ENCODE data around the gene C22orf39. TPM values are rescaled to one million over a fixed set of nuclear protein-coding genes. Genes with fewer than 3 reads are reported as not detected.

C22orf39 gene
- total and polyA plus RNA-seq, 10 of the 15 experiments (the other 5 are each of a cell fraction or from before 2014, with no cell fraction given), result 6.7 to 47.0 (median 26.5) TPM

- POLR2A ChIA-PET, result no interaction called here
- BruUV-seq (replicated peaks), result no TSS peak
- Histone ChIP-seq H3K9me3 (replicated peaks; ENCODE audit: control insufficient read depth, insufficient read depth, low read length) (no peaks in the 10 kb centered on the region), H3K4me2 (ENCODE audit: control insufficient read depth, insufficient read depth) (no peak overlapping the region), H3K27me3 (replicated peaks in 1 of 2; ENCODE audit: control insufficient read depth in 2 of 2, insufficient read depth in 2 of 2, low read length in 1 of 2) (no peaks in the 10 kb centered on the region), H3K9ac (ENCODE audit: control insufficient read depth, insufficient read depth, low read length) (no peak overlapping the region), H2AFZ (ENCODE audit: control insufficient read depth, low read depth, low read length) (no peak overlapping the region), H4K20me1 (ENCODE audit: control insufficient read depth, insufficient read depth) (no peaks in the 10 kb centered on the region), H3K4me3 (no peak overlapping the region), H3K79me2 (ENCODE audit: control insufficient read depth, insufficient read depth, low read length) (no peaks in the 10 kb centered on the region), H3K27ac (ENCODE audit: control insufficient read depth, insufficient read depth) (no peak overlapping the region), H3K36me3 (ENCODE audit: control insufficient read depth in 2 of 2, insufficient read depth in 2 of 2, low read length in 1 of 2) (peaks cover 18 to 19% of the 10 kb centered on the region in 2 experiments; a peak in 3 of 4 replicates), H3K4me1 (ENCODE audit: control insufficient read depth, insufficient read depth, low read length) (no peaks in the 10 kb centered on the region)
- RAD21 ChIA-PET (ENCODE audit: unreplicated experiment), result no interaction called here
- WGBS (ENCODE audit: insufficient coverage, insufficient replicate concordance, low lambda C conversion rate, missing lambda C conversion rate), result 93% methylated on average over 3 of the region's 3 CpGs
- SMC1A ChIA-PET (ENCODE audit: uncharacterized antibody, unreplicated experiment), result interaction anchor here (1.2 kb wide), 1 partner anchor 73 kb away, joined by 3 read pairs; no protein-coding TSS in a partner anchor
- FAIRE-seq (no peak), ATAC-seq (no peak), DNase-seq (ENCODE audit: low read depth, low spot score) (no peak)
- TF ChIP-seq CREM (IDR thresholded peaks at IDR 0.05; ENCODE audit: low read depth) (no peak), NFXL1 (IDR thresholded peaks at IDR 0.05; ENCODE audit: borderline replicate concordance) (no peak), ZZZ3 (IDR thresholded peaks at IDR 0.05; ENCODE audit: control insufficient read depth, insufficient read length, low read depth) (no peak), IKZF1 (conservative IDR thresholded peaks at IDR 0.05) (no peak), TBL1XR1 (IDR thresholded peaks at IDR 0.05; ENCODE audit: low read depth, low read length) (no peak), POLR2AphosphoS5 (IDR thresholded peaks at IDR 0.05; ENCODE audit: low read length) (no peak), MTA2 (IDR thresholded peaks at IDR 0.05; ENCODE audit: low read depth) (no peak), SMARCA5 (IDR thresholded peaks at IDR 0.05) (no peak), HCFC1 (IDR thresholded peaks at IDR 0.05; ENCODE audit: low read length) (no peak), ZBTB11 (CRISPR knock-in tag; IDR thresholded peaks at IDR 0.05) (no peak)
- TF ChIP-seq, protein P1, sequence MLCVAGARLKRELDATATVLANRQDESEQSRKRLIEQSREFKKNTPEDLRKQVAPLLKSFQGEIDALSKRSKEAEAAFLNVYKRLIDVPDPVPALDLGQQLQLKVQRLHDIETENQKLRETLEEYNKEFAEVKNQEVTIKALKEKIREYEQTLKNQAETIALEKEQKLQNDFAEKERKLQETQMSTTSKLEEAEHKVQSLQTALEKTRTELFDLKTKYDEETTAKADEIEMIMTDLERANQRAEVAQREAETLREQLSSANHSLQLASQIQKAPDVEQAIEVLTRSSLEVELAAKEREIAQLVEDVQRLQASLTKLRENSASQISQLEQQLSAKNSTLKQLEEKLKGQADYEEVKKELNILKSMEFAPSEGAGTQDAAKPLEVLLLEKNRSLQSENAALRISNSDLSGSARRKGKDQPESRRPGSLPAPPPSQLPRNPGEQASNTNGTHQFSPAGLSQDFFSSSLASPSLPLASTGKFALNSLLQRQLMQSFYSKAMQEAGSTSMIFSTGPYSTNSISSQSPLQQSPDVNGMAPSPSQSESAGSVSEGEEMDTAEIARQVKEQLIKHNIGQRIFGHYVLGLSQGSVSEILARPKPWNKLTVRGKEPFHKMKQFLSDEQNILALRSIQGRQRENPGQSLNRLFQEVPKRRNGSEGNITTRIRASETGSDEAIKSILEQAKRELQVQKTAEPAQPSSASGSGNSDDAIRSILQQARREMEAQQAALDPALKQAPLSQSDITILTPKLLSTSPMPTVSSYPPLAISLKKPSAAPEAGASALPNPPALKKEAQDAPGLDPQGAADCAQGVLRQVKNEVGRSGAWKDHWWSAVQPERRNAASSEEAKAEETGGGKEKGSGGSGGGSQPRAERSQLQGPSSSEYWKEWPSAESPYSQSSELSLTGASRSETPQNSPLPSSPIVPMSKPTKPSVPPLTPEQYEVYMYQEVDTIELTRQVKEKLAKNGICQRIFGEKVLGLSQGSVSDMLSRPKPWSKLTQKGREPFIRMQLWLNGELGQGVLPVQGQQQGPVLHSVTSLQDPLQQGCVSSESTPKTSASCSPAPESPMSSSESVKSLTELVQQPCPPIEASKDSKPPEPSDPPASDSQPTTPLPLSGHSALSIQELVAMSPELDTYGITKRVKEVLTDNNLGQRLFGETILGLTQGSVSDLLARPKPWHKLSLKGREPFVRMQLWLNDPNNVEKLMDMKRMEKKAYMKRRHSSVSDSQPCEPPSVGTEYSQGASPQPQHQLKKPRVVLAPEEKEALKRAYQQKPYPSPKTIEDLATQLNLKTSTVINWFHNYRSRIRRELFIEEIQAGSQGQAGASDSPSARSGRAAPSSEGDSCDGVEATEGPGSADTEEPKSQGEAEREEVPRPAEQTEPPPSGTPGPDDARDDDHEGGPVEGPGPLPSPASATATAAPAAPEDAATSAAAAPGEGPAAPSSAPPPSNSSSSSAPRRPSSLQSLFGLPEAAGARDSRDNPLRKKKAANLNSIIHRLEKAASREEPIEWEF (IDR thresholded peaks at IDR 0.05; ENCODE audit: insufficient replicate concordance, low read depth, low read length), result no peak
- in situ Hi-C loops (cut with MboI), result no loop called here
- intact Hi-C loops (cut with micrococcal nuclease; ENCODE audit: unreplicated experiment), result no loop called here
- CTCF ChIA-PET, result interaction anchor here (0.9 to 1.3 kb wide), 3 partner anchors 9 to 74 kb away, joined by 3 to 4 read pairs (median 3); no protein-coding TSS in a partner anchor
Observed at GRCh38 chr22:19404676-19405075, 42.8 kb downstream of the C22orf39 start.
